RCC 7860 (cell line): ENCODE data around the gene LRRC56.
"Not testable (repeated sequence)": the region's sequence is repeated elsewhere in the genome, so short reads cannot be mapped to it uniquely, and the experiment has no call there.

Experiments used
- DNase-seq: peaks from one replicate; pipeline ENCODE4 v3.0.0-alpha.2; 2015; ENCODE audit warnings: low spot score
- FAIRE-seq: peaks from 2 replicates; lab custom pipeline; 2012; peaks lifted over from hg19 to GRCh38; lab: Jason Lieb, UNC

The LRRC56 gene

DNA sequence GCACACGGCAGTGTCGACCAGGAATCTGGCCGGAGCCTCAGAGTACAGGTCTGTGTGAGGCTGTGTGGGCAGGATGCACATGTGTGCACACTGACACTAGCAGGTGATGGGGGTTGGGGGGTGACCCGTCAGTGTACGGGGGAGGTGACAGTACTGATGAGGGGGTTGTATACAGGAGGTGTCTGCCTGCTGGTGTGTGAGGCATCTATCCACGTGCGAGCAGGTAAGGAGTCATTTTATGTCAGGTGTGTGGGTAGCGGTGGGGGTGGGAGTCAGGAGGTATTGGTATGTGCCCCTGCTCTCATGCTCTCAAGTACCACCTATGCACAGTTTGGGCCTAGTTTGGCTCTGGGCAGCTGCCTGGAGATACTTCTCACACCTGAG is 34.5 kb downstream of the LRRC56 start:
- DNase-seq (no peak), FAIRE-seq (no peak)

- DNase-seq (no peak), FAIRE-seq (no peak)
Measured at GRCh38 chr11:573146-573759, 35.9 kb downstream of the LRRC56 start.

DNA sequence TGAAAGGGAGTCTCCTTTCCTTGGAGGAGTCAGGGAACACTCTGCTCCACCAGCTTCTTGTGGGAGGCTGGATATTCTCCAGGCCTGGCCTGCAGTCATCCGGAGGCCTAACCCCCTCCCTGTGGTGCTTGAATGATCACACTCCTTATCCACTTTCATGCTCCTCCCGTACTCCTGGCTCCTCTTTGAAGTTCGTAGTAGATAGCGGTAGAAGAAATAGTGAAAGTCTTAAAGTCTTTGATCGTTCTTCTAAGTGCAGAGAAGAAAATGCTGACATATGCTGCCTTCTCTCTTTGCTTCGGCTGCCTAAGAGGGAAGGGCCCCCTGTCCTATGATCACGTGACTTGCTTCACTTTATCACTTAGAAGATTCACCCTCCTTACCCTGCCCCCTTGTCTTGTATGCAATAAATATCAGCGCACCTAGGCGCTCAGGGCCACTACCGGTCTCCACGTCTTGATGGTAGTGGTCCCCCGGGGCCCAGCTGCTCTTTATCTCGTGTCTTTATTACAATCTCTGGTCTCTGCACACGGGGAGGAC is 36.8 kb downstream of the LRRC56 start:
- peak; percentile 91 for FAIRE-seq
- DNase-seq, result not testable (repeated sequence)

DNA sequence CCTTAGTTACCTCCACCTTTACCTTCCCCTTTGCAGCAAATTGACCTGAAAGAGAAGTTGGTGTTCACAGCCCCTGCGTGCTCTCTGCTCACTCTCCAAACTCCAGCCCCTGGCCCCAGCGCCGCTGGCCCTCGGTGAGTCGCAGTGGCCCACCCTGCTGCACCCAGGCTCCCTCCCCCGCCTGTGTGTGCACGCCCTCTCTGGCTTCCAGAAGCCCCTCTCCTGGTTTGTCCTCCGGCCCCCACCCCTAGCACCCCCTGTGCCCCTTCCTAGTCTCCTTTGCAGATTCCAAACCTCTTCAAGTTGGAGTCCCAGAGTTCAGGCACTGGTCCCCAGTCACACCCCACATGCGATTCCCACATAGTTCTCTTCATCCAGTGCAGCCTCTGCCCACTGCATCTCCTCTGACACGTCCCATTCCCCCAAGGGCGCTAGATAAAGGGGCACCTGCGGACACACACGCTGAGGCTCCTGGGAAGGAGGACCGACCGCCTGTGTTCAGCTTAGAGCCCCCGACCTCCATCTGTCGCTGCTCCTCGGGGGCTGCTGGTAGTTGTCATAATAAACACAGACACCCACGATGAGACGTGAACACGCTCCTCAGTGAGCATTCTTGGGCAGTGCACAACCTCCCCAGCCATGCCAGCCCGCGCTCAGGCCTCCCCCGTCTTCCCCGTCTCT is 37.4 kb downstream of the LRRC56 start:
- DNase-seq (no peak), FAIRE-seq (no peak)

DNA sequence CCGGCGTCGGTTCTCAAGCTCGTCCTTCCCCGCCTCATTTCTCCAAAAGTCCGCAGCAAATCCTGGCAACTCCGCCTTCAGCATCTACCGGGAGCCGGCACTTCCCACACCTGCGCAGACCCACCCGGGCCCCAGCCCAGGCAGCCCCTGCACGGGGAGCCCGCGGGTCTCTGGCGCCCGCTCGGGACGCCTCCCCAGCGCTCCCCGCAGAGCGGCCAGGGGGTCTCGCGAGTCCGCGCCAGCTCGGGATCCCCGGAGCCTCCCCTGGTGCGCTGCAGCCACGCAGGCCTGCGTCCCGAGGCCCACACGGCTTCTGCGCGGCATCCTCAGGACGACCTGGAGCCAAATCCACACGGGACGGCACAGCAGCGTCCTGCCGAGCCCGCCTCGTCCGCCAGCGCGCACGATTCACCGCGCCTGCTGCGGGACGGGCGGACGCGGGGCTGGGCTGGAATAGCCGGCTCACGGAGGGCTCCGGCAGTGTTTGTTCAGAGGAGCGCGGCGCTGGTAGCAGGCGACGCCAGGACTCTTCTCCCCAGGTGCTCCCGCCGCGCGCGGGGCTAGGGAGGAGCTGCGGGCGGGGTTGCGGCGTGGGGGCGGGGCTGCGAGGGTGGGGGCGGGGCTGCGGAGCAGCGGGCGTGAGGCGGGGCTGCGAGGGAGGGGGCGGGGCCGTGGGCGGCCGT is 38.1 kb downstream of the LRRC56 start:
- DNase-seq (no peak), FAIRE-seq (no peak)

- no peak for FAIRE-seq
- DNase-seq, result peak; percentile 83
Measured at GRCh38 chr11:575996-576768, 38.9 kb downstream of the LRRC56 start, which contains the start of gene PHRF1. TSS of gene PHRF1 (plus strand) at chr11:576470. CDS start at chr11:581513, 5,043 bp downstream.

GRCh38 chr11:576811-577610 is 39.7 kb downstream of the LRRC56 start:
- no peak for DNase-seq
- FAIRE-seq, result no peak

GRCh38 chr11:577611-577894 is 40.2 kb downstream of the LRRC56 start:
- no peak for FAIRE-seq
- no peak for DNase-seq

GRCh38 chr11:578276-579035 is 41.1 kb downstream of the LRRC56 start:
- FAIRE-seq (no peak), DNase-seq (no peak)

GRCh38 chr11:579830-580601 is 42.7 kb downstream of the LRRC56 start:
- DNase-seq (peak; percentile 20), FAIRE-seq (no peak)

DNA sequence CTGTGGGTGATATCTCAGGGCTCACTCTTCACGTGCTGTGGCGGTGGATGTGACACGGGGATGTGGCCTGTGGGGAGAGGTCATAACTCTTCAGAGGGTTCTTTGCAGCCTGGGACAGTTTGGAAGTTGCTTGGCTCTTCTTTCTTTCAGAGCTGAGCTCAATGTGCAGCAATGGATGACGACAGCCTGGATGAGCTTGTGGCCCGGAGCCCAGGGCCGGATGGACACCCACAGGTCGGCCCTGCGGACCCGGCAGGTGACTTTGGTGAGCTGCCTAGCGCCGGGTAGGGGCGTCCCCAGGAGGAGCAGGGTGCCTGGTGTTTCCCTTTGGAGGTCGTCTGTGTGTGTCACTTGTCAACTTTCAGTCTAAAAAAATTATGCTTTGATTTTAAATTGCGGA is 44.0 kb downstream of the LRRC56 start:
- DNase-seq, result no peak
- FAIRE-seq, result no peak

DNA sequence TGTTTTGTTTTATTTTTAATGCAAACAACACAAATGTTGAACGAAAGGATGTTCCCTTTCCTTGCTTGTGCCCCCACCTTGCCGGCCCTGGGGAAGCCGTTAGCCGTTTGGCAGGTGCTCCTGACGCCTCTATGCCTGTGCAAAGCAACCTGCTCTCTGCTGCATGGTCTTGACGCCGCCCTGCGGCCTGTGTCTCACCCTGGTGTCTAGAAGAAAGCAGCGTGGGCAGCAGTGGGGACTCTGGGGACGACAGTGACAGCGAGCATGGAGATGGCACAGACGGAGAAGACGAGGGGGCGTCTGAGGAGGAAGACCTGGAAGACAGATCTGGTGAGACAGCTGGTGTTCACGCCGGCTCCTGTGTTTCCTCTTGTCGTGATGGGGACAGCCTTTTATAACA is 44.4 kb downstream of the LRRC56 start:
- DNase-seq (no peak), FAIRE-seq (no peak)

GRCh38 chr11:584287-584686 is 47.0 kb downstream of the LRRC56 start:
- FAIRE-seq (no peak), DNase-seq (no peak)

DNA sequence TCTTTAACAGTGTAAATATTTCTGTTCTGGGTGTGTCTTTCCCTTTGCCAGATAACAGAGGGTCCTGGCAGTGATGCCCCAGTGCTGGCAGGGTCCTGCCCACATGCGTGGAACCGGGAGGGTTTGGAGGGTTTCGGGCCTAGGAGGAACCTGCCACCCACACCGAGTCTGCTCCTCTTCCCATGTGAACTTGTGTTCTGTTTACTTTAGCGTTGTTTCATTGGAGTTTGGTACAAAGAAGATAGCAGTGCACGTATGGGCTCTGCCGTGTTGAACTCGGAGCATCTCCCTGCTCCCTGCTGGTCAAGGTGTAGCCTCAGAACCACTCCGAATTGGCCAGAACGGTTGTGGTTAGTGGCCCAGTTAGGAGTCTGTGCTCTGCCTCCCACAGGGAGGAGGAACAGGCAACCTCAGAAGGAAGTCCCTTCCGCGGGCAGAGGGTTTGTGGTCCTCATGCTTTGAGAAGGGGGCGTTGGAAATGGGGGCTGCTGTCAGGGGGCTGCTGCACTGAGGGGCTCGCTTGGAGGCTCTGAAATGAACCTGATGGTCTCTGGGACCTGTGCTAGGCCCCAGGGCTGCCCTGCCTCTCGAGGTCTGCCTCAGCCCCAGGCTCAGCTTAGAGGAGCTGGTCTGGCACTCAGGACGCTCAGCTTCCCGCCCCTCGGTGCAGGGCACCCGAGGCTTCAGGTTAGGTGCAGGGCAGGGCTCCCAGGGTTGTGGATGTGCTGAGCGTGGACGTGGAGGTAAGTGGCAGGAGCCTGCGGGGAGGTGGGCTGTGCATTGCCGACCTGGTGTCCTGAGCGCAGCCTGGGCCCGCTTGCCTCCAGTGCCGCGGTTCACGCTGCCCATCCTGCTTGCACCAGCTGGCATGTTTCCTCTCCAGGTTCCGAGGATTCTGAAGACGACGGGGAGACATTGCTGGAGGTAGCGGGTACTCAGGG is 49.3 kb downstream of the LRRC56 start:
- FAIRE-seq, result no peak

DNA sequence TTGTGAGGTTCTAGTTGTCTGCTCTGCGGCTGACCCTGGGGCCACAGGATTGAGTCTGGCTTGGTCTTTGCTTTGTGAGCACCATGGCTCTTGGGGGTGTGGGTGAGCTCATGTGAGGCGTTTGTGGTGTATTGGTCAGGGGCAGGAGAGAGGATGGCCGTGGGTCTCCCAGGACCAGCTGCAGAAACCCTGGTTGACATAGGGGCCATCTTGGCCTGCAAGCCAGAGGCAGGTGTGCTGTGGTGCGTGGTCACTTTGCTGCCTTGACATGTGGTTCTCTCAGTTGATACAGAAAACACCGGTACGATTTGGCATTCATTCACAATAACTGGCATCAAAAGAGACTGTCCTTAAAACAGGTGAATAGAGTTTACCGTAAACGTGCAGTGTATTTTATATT is 50.2 kb downstream of the LRRC56 start:
- FAIRE-seq (no peak), DNase-seq (no peak)

More for the DNA sequence above, 49.3 kb downstream of the LRRC56 start:
- DNase-seq, result no peak

GRCh38 chr11:587978-588380 is 50.7 kb downstream of the LRRC56 start:
- DNase-seq, result peak; percentile 92
- peak; percentile 93 for FAIRE-seq

DNA sequence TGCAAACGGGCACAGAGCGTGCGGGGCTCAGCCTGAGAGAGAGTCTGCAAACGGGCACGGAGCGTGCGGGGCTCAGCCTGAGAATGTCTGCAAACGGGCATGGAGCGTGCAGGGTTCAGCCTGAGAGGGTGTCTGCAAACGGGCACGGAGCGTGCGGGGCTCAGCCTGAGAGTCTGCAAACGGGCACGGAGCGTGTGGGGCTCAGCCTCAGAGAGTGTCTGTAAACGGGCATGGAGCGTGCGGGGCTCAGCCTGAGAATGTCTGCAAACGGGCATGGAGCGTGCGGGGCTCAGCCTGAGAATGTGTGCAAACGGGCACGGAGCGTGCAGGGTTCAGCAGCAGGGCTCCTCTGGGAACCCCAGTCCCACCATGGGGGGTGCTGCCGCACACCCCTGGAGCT is 52.5 kb downstream of the LRRC56 start:
- no peak for FAIRE-seq

DNA sequence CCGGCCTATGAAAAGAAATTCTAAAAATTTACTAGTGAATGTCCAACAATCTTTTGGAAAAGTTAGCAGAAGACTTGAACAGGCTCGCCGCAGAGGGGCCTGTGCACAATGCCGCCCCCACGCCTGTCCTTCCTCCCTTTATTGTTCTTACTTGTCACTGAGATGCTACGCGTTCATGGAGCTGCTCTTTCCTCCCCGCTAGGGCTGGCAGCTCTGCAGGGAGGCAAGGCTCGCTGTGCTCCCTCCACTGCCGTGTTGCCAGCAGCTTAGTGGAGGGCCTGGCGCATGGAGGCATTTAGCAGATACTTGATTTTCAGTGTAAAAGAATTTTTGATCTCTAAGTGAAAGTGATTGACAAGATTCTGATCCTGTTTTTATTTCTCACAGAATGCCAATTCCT is 53.7 kb downstream of the LRRC56 start:
- no peak for FAIRE-seq
- no peak for DNase-seq

More for the DNA sequence above, 52.5 kb downstream of the LRRC56 start:
- DNase-seq, result no peak
